ACHN (cell line): ENCODE data around the gene SLC2A10.
"Not testable (repeated sequence)": the region's sequence is repeated elsewhere in the genome, so short reads cannot be mapped to it uniquely, and the experiment has no call there.

Experiments
- DNase-seq: peaks from one replicate; pipeline ENCODE4 v3.0.0-alpha.2; 2015
- in situ Hi-C: cut with HindIII; loops from 2 replicates; pipeline ENCODE4 v1.10.0; 2017; ENCODE audit warnings: low sequenced_read_pairs, low pct_ligation_motif_present, low pct_unique_long_range_greater_than_20kb

SLC2A10 gene

DNA sequence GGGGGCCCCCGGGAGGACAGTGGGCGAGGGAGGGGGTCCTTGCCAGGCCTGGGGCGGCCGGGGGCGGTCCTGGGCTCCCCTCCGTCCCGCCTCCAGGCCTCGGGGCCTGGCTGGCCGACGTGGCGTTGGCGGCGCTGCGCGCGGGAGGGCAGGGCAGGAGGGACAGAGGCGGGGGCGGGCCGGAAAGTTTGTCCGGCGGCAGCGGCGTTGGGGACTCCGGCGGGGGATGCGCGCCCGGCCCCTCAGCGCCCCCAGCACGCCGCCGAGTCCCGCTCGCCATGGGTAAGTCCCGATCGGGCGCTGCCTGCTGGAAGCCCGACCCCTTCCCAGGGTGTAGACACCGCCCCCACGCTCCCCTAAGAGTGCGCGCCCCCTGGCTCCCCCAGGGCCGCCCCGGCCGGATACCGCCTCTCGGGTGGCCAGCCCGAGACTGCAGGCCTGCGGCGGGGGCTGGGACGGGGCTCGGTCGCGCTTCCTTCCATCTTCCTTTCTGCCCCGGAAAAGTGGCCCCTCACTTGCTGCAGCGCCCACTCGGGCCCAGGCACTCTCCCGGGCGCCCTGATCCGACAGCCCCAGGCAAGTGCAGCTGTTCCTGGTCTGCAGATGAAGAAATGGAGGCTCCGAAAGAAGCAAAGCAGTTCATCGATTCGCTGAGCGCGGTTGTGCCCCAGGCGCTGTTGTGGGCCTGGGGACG, at the start of gene SLC2A10:
Gene SLC2A10, plus strand, starts transcription at position 191 of the 694 bp plus-strand sequence. Its CDS starts 88 bp downstream, at position 279.
- in situ Hi-C loops: no loop called here
- peak; percentile 16 for DNase-seq

DNA sequence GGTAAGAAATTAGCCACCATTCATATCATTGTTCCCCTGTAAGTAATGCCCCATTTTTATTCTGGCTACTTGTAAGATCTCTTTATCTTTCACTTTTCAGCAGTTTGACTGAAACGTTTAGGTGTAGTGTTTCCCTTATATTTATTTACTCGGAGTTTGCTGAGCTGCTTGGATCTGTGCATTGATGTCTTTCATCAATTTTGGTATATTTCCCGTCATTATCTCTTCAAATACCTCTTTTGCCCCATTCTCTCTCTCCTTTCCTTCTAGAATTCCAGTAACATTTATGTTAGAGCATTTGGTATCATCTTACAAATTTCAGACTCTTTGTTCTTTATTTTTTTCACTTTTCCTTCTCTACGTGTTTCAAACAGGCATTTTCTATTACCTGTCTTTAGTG, 49.0 kb upstream of the SLC2A10 start:
- in situ Hi-C loops: no loop called here
- no peak for DNase-seq

DNA sequence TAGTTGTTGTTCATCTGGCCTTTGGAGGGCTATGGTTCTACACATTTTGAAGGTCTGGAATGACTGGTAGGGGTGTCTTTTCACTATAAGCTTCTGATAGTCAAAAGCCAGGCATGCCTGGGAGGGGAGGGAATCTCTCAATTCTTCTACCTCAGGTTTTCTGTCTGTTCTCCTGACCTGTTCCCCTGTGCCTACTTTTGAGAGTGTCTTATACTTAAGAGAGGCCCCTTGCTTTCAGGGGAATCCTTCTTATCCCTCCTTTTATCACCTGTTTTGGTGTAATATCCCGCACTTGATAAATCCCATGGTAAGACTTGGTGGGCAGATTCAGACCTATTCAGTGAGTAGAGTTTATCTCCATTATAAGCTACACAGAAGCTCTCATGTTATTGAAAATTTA, 47.8 kb upstream of the SLC2A10 start:
- no peak for DNase-seq
- in situ Hi-C loops: no loop called here

DNA sequence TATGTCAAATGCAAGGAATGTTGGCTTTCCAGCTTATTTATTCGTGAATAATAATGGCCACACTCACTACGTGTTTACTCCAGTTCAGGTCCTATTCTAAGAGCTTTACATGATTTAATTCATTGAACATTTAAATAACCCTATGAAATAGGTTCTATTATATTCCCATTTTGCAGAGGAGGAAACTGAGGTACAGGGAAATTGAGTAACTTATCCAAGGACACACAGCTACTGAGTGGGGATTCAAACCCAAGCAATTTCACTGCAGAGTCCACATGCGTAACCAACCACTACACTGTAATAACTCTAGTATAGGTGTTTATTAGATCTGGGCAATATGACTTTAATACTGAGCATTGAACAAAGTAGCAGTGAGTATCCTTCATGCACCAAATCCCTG, 45.9 kb upstream of the SLC2A10 start:
- in situ Hi-C loops: no loop called here
- no peak for DNase-seq

DNA sequence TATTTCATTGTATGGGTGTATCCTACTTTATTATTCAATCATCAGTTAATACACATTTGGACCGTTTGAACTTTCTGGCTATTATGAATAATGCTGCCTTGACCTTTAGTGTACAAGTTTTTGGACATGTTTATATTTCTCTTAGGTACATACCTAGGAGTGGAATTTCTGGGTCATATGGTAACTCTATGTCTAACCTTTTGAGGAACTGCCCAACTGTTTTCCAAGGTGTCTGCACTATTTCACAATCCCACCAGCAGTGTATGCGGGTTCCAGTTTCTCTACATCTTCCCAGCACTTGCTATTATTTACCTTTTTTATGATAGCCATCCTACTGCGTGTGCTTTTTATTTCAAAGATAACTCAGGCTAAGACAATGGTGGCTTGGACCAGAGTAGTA, 43.8 kb upstream of the SLC2A10 start:
- in situ Hi-C loops: no loop called here
- DNase-seq: no peak

DNA sequence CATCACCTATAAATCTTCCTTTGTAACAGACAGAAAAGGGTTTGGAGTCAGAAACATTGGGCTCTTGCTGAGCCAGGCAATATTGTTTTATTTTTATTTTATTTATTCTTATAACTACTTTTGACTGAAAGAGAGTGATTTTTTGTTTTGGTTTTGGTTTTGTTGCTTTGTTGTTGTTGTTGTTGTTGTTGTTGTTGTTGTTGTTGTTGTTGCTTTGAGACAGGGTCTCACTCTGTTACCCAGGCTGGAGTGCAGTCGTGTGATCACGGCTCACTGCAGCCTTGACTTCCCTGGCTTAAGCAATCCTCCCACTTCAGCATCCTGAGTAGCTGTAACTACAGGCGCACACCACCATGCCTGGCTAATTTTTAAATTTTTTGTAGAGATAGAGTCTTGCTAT, 43.1 kb upstream of the SLC2A10 start:
- no peak for DNase-seq
- in situ Hi-C loops: no loop called here

DNA sequence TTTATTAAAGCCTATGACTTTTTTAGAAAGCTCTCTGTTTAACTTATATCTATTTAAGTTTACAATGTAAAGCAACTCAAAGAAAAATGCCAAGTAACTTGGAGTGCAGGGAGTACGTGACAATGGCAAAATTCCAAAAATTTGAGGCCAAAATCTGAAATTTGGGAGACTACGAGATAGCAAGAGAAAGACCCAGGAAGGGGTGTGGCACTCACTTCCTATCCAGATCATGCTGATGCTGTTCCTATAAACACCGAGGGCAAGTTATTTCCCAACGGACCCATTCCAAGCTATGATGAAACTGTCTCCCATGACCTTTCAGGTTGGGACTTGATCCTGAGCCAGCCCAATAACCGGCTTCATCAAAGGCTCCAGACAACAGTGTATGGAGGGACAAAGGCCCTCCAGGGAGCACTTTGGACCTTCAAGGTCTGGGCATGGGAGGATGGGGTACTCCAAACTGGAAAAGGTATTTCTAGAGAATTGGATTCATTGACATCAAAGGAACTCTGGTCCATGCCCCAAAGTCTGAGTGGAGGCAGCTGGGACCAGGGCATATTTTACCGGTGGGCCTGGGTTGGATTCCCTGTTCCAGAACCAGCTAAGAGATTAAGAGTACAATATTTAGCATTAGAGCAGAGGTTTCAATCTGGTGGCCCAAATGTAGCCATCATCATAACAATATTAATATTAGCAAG, 42.5 kb upstream of the SLC2A10 start:
- in situ Hi-C loops: no loop called here
- no peak for DNase-seq

DNA sequence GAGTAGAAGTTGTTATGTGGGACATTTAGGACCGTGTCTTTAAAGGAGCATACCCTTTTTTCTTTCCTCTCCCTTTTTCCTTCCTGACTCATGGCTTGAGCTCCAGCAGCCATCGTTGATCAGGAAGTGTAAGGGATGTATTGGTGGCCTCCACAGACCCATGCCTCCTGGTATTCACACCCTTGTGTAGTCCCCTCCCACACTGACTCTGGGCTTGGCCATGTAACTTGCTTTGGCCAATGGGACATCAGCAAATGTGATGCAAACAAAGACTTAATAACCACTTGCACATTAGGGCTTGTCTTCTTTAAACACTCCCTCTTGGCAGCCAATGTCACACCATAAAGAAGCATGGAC, 39.2 kb upstream of the SLC2A10 start:
- in situ Hi-C loops: no loop called here
- DNase-seq: no peak

DNA sequence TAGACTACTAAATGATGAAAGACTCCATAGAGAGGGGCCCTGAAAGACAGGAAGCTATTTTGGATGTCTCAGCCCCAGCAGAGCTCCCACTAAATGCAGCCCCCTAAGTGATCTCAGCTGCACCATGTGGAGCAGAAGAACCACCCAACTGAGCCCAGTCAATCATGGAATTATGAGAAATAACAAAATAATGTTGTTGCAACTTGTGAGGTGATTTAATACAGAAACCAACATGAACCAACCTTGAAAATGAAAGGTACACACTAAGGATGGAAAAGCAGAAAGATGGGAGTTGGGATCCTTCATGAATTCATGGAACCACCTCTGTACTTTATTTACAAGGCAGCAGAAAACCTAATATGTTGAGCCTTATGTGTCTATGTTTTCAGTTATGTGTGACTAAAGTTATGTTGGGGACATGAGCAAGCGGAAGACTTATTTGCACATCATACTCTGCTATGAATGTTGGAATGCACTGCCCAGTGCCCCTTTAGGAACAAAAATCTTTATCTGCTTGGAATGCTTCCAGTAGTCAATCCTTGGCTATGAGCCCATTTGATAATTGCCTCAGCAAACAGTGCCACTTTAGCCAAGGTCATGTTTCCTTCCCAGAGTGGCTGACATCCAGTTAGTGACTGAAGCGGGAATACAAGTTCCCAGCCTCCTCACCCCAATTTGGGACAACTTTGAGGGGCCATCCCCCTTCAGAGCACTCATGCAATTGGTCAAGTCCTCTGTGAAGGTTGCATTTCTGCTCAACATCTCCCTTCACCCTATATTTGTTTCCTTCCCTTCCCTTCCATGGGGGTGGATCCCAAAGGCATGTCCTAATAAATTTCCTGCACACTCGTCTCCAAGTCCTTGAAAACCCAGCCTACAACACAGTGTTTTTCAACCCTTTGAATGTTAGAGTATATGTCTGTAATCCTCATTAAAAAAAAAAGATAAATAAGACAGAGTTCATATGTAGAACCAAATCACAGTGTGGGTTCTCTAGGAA, 38.6 kb upstream of the SLC2A10 start:
- in situ Hi-C loops: no loop called here
- DNase-seq: no peak

DNA sequence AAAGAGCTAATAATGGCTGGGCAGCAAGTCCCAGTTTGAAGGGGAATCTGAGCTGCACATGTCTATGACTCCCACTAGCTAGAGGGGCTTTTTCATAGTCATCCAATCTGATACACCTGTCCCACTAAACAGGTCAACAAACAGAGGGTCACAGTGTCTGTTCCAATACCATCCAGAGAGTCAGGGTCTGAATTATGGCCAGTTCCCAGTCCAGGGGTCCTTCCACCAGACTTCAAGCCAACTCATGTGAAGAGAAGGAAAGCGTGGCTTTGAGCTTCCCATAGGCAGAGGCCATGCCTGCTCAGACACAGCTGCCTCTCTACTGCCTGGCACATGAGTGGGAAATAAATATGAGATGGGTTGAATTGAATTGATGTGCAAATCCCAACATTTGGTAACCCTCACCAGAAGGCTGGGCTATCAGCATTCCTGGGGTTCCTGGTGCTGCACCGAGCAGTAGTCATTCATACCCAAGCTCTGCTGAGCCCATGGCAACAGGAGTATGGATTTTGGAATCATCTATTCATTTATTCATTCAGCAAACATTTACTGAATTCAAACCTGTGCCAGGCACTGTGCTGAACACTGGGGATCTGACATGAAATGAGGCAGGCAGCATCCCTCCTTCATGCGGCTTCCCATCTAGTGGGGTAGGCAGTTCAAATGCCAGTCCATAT, 37.4 kb upstream of the SLC2A10 start:
- in situ Hi-C loops: no loop called here
- no peak for DNase-seq

DNA sequence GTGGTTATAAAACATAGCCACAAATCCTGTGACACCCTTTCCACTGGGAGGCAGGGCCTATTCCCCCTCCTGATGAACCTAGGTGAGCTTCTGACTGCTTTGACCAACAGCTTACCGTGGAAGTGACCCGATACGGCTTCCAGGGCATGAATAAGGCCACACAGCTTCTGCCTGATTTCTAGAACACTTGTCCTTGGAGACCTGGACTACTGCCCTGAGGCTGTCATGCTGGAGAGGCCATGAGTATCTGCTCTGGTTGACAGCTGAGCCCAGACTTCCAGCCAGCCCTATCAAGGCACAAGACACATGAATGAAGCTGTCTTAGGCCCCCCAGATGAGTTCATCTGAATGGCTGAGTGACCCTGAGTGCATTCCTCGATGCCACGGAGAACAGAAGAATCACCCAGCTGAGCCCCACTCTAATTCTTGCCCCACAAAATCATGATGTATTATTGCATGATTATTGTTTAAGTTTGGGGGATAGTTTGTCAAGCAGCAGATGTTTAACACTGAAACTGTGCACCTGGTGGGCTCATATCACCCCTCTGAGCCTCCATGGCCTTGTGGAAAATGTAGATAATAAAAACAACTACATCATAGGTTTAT, 36.8 kb upstream of the SLC2A10 start:
- DNase-seq: no peak
- in situ Hi-C loops: no loop called here

DNA sequence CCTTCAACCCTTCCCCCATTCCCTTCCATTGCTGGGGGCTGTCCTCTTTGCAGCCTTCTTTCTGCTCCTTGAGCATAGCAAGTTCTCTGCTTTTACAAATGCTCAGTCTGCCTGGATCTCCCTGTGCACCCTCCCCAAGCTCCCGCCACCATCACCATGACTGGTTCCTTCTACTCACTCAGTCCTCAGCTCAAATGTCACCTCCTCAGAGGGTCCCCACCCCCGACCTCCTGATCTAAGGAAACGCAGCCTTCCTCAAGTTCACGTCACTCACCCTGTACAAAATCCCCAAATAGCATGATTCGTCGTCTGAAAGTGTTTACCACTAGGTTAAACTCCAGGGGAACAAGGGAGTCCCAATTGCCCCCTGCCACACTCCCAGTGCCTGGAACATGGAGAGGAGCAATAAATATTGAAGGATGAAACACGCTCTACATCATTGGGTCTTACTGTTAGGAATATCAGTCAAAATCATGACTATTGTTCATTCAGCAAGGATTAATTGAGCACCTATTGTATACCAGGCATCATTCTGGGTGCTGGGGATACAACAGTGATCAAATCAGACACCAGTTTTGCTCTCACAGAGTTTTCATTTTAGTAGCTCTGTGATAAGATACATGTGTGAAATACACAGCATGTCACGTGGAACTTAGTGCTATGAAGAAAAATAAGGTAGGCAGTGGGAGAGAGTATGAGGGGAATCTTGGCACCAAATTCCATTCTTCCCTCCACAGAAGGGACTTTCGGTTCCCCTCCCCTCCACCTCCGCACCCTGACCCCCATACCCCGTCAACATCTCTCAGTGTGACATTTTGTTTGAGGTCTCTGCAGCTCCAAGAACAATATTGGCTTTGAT, 35.8 kb upstream of the SLC2A10 start:
- in situ Hi-C loops: no loop called here

DNA sequence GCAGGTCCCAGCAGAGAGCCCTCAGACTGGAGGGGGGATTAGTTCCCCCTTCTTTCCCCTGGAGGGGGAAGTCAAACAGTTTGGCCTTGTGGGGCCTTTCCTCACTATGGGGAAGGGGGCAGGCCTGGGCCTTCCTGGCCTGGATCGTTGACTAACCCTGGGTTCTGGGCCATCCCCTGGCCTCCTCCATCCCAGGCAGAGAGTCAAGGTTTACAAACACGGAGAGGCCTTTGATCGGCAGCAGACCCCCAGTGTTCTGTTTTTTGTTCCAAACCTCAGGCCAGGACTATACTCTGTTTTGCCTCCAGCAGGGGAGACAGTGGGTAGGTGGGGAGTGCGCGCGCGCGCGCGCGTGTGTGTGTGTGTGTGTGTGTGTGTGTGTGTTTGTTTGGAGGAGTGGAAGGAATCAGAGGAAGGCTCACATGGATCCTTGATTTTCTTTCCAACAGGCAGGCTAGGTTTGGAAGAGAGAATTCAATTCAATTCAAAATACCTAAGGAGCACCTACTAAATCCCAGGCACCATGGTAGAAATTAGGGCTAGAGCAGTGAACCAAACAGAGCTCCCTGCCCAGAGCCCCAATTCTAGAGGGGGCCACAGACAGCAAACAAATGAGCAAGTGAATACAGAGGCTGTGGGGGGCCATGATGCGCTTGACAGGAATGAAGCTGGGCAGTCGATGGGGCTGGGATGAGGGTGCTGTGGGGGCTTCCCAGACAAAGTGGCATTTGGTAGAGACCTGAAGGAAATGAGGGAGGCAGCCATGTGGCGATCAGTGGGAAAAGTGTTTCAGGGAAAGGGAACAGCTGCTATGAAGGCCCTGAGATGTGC, 35.0 kb upstream of the SLC2A10 start:
- in situ Hi-C loops: no loop called here

More for the DNA sequence above, 35.8 kb upstream of the SLC2A10 start:
- DNase-seq: no peak

DNA sequence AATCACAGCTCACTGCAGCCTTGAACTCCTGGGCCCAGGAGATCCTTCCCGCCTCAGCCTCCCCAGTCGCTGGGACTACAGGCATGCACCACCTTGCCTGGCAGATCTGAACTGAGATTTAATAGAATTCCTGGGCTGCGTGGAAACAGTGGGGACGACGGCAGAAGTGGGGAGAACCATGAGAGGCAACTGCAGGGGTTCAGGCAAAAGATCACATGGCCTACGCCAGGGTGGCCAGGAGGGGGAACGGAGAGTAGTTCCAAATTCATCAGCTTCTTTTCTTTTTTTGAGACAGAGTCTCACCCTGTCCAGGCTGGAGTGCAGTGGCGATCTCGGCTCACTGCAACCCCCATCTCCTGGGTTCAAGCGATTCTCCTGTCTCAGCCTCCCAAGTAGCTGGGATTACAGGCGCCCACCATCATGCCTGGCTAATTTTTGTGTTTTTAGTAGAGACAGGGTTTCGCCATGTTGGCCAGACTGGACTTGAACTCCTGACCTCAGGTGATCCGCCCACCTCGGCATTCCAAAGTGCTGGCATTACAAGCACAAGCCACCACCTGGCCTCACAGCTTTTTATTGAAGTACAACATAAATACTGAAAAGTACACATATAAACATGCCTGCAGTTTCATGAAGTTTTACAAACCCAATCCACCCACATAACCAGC, 32.7 kb upstream of the SLC2A10 start:
- in situ Hi-C loops, DNase-seq: not testable (repeated sequence)

More for the DNA sequence above, 35.0 kb upstream of the SLC2A10 start:
- no peak for DNase-seq

DNA sequence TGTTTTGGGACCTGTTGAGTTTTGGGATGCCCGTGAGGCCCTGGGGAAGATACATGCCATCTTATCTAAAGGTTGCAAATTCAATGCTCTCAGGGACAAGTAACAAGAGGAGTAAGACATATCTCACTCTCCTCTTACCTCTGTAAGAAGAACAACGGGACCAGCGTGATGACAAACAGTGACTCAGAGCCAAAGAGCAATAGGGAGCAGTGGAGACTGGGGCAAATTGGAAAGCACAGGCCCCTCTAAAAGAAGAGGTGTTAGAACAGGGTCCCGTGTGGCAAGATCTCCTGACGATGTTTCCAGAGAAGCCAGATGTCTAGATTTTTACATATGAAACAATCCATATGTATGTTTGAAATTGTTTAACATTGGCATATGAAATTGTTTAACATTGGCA, 31.8 kb upstream of the SLC2A10 start:
- no peak for DNase-seq
- in situ Hi-C loops: no loop called here

DNA sequence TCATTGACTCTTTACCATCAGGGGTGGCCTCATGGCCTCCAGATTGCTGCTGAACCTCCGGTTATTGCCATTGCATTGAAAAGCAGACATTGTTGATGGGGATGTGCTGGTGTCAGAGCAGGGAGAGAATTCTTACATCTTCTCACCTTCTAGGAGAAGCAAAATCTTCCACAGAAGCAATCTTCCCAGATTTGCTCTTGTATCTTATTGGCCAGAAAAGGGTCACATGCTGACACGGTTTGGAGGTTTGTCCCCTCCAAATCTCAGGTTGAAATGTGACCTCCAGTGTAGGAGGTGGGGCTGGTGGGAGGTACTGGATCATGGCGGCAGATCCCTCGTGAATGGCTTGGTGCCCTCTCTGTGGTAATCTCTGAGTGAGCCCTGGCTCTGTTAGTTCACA, 30.9 kb upstream of the SLC2A10 start:
- DNase-seq: no peak
- in situ Hi-C loops: no loop called here
